Stimulated activated naive CD8-positive, alpha-beta T cell treated with anti-CD3 and anti-CD28 coated beads, Interleukin-15, Interleukin-2, amounts not matched to agents 100 ng/mL and 50 ng/mL, for 24 hours (primary cell): ENCODE measurements around the gene BRCA1.
"Not testable (repeated sequence)": the region's sequence is repeated elsewhere in the genome, so short reads cannot be mapped to it uniquely, and the experiment has no call there.

Source experiments
- H3K27ac Mint-ChIP-seq: one replicate; pipeline ENCODE4 v1.8.0; 2021; ENCODE audit warnings: mild to moderate bottlenecking, mixed read lengths
- H3K27me3 Mint-ChIP-seq: one replicate; pipeline ENCODE4 v1.8.0; 2021; ENCODE audit warnings: mixed read lengths
- H3K36me3 Mint-ChIP-seq: one replicate; pipeline ENCODE4 v1.8.0; 2021; ENCODE audit warnings: low read depth, mixed read lengths
- H3K4me1 Mint-ChIP-seq: one replicate; pipeline ENCODE4 v1.8.0; 2021; ENCODE audit warnings: low read depth, mixed read lengths
- H3K4me3 Mint-ChIP-seq: one replicate; pipeline ENCODE4 v1.8.0; 2021; ENCODE audit warnings: mild to moderate bottlenecking, mixed read lengths
- H3K9me3 Mint-ChIP-seq: one replicate; pipeline ENCODE4 v1.8.0; 2021; ENCODE audit warnings: mixed read lengths

The BRCA1 gene

GRCh38 chr17:43014649-43015542 lies 110.3 kb downstream of the BRCA1 start:
- H3K9me3 Mint-ChIP-seq: no peaks in the 10 kb centered on the region
- peaks cover 24% of the 10 kb centered on the region for H3K4me1 Mint-ChIP-seq
- H3K4me3 Mint-ChIP-seq: no peak overlapping the region
- H3K27me3 Mint-ChIP-seq: no peaks in the 10 kb centered on the region
- peaks cover 16% of the 10 kb centered on the region for H3K36me3 Mint-ChIP-seq
- H3K27ac Mint-ChIP-seq: peak overlapping the region; percentile 40

DNA sequence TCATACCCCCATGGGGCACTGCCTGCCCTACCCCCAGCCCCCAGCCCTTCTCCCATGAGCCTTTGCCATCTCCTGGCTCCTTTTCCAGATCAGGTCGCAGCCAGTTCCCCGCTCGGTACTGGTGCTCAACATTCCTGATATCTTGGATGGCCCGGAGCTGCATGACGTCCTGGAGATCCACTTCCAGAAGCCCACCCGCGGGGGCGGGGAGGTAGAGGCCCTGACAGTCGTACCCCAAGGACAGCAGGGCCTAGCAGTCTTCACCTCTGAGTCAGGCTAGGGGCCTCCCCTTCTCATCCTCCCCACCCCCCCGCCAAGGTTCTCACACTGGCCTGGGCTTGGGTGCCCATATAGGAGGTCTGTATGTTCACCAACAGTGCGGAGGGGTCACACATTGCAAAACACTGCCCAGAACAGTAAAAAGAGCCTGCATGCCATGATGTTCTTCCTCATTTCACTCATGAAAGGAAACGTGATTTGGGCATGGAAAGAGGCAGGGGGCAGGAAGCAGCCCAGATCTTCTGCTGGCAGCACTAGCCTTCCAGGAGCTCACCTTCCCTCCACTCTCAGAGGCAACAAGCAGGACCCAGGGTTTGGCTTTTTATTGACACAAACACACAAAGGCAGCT lies 111.0 kb downstream of the BRCA1 start:
- H3K4me1 Mint-ChIP-seq: peaks cover 17% of the 10 kb centered on the region
- H3K4me3 Mint-ChIP-seq: no peak overlapping the region
- H3K9me3 Mint-ChIP-seq: no peaks in the 10 kb centered on the region
- no peak overlapping the region for H3K27ac Mint-ChIP-seq
- peaks cover 16% of the 10 kb centered on the region for H3K36me3 Mint-ChIP-seq
- no peaks in the 10 kb centered on the region for H3K27me3 Mint-ChIP-seq

DNA sequence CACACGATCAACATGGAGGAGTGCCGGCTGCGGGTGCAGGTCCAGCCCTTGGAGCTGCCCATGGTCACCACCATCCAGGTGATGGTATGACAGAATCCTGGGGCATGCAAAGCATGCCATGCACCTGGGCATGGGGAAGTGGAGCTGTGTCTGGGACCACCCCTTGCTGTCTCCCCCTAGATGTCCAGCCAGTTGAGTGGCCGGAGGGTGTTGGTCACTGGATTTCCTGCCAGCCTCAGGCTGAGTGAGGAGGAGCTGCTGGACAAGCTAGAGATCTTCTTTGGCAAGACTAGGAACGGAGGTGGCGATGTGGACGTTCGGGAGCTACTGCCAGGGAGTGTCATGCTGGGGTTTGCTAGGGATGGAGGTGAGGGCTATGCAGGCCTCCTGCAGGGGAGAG lies 111.9 kb downstream of the BRCA1 start:
- peaks cover 16% of the 10 kb centered on the region for H3K36me3 Mint-ChIP-seq
- no peaks in the 10 kb centered on the region for H3K27me3 Mint-ChIP-seq
- no peak overlapping the region for H3K4me3 Mint-ChIP-seq
- H3K9me3 Mint-ChIP-seq: no peaks in the 10 kb centered on the region
- no peak overlapping the region for H3K27ac Mint-ChIP-seq
- peaks cover 15% of the 10 kb centered on the region for H3K4me1 Mint-ChIP-seq

DNA sequence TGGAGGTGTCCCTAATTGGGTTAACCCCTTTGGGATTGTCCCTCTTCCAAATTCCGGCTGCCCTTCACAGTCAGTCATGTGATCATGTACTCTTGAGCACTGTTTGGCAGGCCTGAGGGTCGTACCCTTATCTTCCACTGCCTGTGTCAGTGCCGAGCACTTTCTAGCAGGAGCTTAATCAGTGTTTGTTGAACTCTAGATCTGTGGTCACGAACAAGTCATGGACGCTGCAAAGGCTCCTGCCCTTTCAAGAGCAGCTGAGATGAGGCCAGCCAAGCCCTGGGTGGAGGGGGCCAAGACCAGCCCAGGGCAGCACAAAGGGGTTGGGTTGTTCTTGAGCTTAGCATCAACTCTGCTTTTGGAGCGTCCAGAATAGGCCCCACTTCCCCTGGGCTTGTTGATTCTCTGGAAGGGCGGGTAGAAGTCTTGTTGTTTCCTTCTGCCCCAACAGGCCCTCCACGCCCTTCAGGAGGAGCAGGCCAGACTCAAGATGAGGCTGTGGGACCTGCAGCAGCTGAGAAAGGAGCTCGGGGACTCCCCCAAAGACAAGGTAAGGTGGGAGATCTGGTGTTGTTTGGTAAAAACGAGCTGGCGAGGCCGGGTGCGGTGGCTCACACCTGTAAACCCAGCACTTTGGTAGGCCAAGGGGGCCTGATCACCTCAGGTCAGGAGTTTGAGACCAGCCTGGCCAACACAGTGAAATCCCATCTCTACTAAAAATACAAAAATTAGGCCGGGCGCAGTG lies 113.3 kb downstream of the BRCA1 start:
- Mint-ChIP-seq H3K27ac (no peak overlapping the region), H3K4me3 (no peak overlapping the region), H3K36me3 (peaks cover 16% of the 10 kb centered on the region), H3K9me3 (no peaks in the 10 kb centered on the region), H3K27me3 (no peaks in the 10 kb centered on the region), H3K4me1 (peaks cover 15% of the 10 kb centered on the region)

DNA sequence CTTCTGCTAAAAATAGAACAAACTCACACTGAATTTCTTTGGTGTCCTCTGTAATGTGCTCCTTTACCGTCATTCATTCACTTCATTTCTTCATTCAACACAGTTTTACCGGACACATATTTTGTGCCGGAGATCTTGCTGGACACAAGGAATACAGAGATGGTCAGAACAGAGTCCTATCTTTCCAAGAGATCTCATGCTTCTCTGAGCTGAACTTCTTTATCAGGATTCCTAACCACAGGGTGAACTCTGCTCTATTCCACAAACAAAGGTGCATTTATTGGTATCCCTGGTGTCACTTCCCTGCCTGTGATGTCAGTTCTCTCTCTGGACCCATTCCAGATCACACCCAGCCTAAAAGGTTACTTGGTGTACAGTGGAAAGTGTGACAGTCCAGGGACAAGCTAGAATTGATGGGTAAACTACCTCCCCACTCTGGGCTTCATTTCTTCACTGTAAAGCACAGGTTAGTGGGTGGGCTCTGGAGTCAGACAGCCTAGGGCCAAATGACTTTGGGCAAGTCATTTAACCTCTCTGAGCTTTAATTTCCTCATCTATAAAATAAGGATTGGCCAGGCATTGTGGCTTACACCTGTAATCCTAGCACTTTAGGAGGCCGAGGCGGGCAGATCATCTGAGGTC lies 114.4 kb downstream of the BRCA1 start:
- Mint-ChIP-seq H3K27ac (no peak overlapping the region), H3K4me1 (peaks cover 24% of the 10 kb centered on the region), H3K4me3 (no peak overlapping the region), H3K27me3 (no peaks in the 10 kb centered on the region), H3K36me3 (peaks cover 16% of the 10 kb centered on the region), H3K9me3 (no peaks in the 10 kb centered on the region)

- peak within 1 kb of the TSS; percentile 98 for H3K27ac Mint-ChIP-seq
Measured at GRCh38 chr17:43006639-43007551, 118.3 kb downstream of the BRCA1 start, which contains the start of gene IFI35. TSS of gene IFI35 (plus strand) at chr17:43006784. CDS start at chr17:43006948, 164 bp downstream.

GRCh38 chr17:43003542-43004172 lies 121.5 kb downstream of the BRCA1 start:
- Mint-ChIP-seq H3K4me1 (peaks cover 58% of the 10 kb centered on the region), H3K36me3 (peaks cover 51% of the 10 kb centered on the region), H3K27me3 (no peaks in the 10 kb centered on the region), H3K27ac (peak overlapping the region; percentile 14), H3K4me3 (no peak overlapping the region), H3K9me3 (no peaks in the 10 kb centered on the region)

More at GRCh38 chr17:43006639-43007551, 118.3 kb downstream of the BRCA1 start, which contains the start of gene IFI35:
- Mint-ChIP-seq H3K27me3 (no peaks in the 10 kb centered on the region), H3K36me3 (peaks cover 29% of the 10 kb centered on the region), H3K9me3 (no peaks in the 10 kb centered on the region), H3K4me3 (peak within 1 kb of the TSS; percentile 95), H3K4me1 (peaks cover 49% of the 10 kb centered on the region)

- H3K4me3 Mint-ChIP-seq: peak overlapping the region; percentile 67
- peaks cover 64% of the 10 kb centered on the region for H3K4me1 Mint-ChIP-seq
- not testable (repeated sequence) for H3K27me3 Mint-ChIP-seq, H3K9me3 Mint-ChIP-seq
- H3K27ac Mint-ChIP-seq: peak overlapping the region; percentile 83
- H3K36me3 Mint-ChIP-seq: peaks cover 55% of the 10 kb centered on the region
Measured at GRCh38 chr17:43000894-43001293, 124.3 kb downstream of the BRCA1 start.

DNA sequence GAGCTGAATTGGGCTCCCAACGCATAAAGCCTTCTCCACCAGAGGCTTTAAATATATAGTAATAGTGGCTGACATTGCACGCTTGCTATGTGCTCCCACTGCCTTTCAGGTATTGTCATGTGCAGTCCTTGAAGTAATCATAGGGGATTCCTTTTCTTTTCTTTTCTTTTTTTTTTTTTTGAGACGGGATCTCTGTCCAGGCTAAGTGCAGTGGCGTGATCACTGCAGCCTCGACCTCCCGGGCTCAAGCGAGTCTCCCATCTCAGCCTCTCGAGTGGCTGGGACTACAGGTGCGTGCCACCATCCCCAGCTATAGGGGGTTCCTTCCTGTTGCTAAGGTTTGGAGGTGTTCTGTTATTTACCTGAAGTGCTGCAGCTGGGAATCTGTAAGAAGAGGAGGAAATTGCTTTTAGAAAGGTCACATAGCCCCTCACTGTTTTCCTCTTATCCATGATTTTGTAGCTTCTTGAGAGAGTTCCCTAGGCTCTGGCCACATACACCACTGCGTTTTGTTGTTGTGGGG lies 126.1 kb downstream of the BRCA1 start:
- H3K4me3 Mint-ChIP-seq: peak overlapping the region; percentile 98
- H3K27me3 Mint-ChIP-seq: no peaks in the 10 kb centered on the region
- H3K9me3 Mint-ChIP-seq: no peaks in the 10 kb centered on the region
- peaks cover 62% of the 10 kb centered on the region for H3K36me3 Mint-ChIP-seq
- H3K27ac Mint-ChIP-seq: peak overlapping the region; percentile 99
- H3K4me1 Mint-ChIP-seq: peaks cover 53% of the 10 kb centered on the region

DNA sequence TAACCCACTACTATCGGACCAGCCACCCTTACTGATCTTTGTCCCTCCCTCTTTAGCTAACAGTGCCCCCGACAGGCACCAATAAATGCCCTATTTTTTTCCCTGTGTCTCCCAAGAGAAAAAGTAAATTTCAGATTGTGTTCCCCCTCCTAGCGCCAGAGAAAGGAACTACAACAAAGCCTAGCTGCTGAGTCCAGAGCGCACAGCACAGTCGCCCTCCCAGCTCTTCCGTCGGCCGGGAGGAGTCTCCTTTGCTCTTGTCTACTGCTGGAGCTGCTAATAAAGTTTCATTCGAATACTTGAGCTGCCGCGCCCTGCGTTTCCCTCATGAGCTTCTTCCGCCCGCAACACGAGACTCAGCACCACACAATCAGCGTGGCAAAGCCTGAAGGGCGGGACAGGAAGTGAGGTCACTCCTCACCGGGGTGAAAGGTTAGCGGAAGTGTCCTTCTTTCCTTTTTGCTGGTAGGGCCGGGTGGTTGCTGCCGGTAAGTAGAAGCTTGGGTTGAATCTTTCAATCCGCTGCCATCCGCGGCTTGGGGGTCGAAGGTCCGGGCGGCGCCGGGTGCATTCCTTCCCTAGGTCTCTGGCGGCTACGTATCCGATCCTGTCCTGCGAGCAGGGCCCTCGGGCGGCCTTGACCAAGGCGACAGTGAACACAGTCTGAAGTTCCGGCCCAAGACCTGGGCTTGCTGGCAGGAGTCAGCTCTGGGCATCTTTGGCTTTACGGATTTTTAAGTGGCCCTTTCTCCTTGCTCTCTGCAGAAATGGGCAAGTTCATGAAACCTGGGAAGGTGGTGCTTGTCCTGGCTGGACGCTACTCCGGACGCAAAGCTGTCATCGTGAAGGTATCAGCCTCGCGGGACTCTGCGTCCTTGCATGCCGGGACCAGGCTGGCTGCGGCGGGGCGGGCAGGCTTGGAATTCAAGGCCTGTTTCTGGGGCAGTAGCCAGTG lies 126.9 kb downstream of the BRCA1 start, which contains the start of gene RPL27:
Gene RPL27 (plus strand): TSS at position 436 of the 955 bp plus-strand sequence. CDS start 332 bp downstream, at position 768.
- H3K36me3 Mint-ChIP-seq: peaks cover 60% of the 10 kb centered on the region

DNA sequence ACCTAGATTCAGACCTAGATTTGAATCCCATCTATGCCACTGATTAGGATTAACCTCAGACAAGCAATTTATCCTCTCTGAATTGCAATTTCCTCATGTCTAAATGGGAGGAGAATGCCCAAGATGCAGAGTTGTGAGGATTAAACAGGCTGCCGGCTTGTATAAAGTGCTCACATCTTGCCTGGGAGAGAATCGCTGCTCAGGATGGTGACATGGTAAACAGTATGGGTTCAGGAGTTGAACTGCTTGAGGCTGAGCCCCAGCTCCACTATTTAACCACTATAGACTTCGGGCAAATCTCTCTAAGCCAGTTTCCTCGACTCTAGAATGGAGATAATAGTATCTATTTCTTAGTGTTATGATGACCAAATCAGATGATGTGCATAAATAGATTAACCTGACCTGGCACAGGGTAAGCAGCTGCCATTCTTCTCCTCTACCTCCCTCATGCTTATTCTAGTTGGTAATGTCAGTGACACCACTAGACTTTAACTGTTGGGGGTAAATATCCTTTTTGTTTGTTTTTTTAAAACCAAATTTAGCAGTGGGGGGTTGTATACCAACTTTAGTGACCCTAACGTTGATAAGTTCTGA lies 127.7 kb downstream of the BRCA1 start:
- no peaks in the 10 kb centered on the region for H3K27me3 Mint-ChIP-seq
- H3K36me3 Mint-ChIP-seq: peaks cover 60% of the 10 kb centered on the region
- no peaks in the 10 kb centered on the region for H3K9me3 Mint-ChIP-seq
- H3K4me3 Mint-ChIP-seq: peak overlapping the region; percentile 98
- H3K27ac Mint-ChIP-seq: peak overlapping the region; percentile 99
- H3K4me1 Mint-ChIP-seq: peaks cover 41% of the 10 kb centered on the region

More for the DNA sequence above, 126.9 kb downstream of the BRCA1 start, which contains the start of gene RPL27:
- peak within 1 kb of the TSS; percentile 98 for H3K4me3 Mint-ChIP-seq
- H3K4me1 Mint-ChIP-seq: peaks cover 46% of the 10 kb centered on the region
- H3K27ac Mint-ChIP-seq: peak within 1 kb of the TSS; percentile 99
- H3K9me3 Mint-ChIP-seq: no peaks in the 10 kb centered on the region
- no peaks in the 10 kb centered on the region for H3K27me3 Mint-ChIP-seq
